Posterior cingulate gyrus (tissue), 11 donors: Measurements from ENCODE around the gene SMYD4.

Experiments
- DNase-seq, 10 donors: peaks; one replicate each; pipeline versions ENCODE4 v3.0.0 to v3.0.0-alpha.2; 2020 to 2021; ENCODE audit warnings: mixed read lengths in 3 of 10
- intact Hi-C: fragments of 100-400 bp; cut with DNase I; formaldehyde crosslinking; loops from one replicate; pipeline ENCODE4 v1.15.1; 2023

The SMYD4 gene

GRCh38 chr17:1736348-1737281 is 93.1 kb downstream of the SMYD4 start:
- intact Hi-C loops, result no loop called here
- DNase-seq, result peak in 4 of 10 donors; percentile 56 to 91 (median 76)

GRCh38 chr17:1735834-1736347 is 93.8 kb downstream of the SMYD4 start:
- intact Hi-C loops, result no loop called here
- DNase-seq, result no peak

- peak in 1 of 10 donors; percentile 59 for DNase-seq
- intact Hi-C loops, result no loop called here
Observed at GRCh38 chr17:1735418-1735817, 94.3 kb downstream of the SMYD4 start.

- intact Hi-C loops, result no loop called here
Observed at GRCh38 chr17:1733759-1734158, 95.9 kb downstream of the SMYD4 start.

GRCh38 chr17:1732833-1733321 is 96.8 kb downstream of the SMYD4 start:
- no peak for DNase-seq
- intact Hi-C loops, result no loop called here

More at GRCh38 chr17:1733759-1734158, 95.9 kb downstream of the SMYD4 start:
- DNase-seq, result peak in 2 of 10 donors; percentile 64 to 87

GRCh38 chr17:1732241-1732832 is 97.4 kb downstream of the SMYD4 start:
- intact Hi-C loops, result no loop called here
- peak in 1 of 10 donors; percentile 58 for DNase-seq

- intact Hi-C loops, result no loop called here
- DNase-seq, result peak in 1 of 10 donors; percentile 41
Observed at GRCh38 chr17:1731194-1731506, 98.6 kb downstream of the SMYD4 start.

GRCh38 chr17:1730326-1731193 is 99.1 kb downstream of the SMYD4 start:
- intact Hi-C loops, result no loop called here
- peak in 3 of 10 donors; percentile 37 to 86 (median 78) for DNase-seq

GRCh38 chr17:1729966-1730325 is 99.8 kb downstream of the SMYD4 start:
- DNase-seq, result peak in 1 of 10 donors; percentile 62
- intact Hi-C loops, result no loop called here
